Fibroblast of skin of left biceps (primary cell): ENCODE results near the gene MOAP1.
"Not testable (repeated sequence)": the region's sequence is repeated elsewhere in the genome, so short reads cannot be mapped to it uniquely, and the experiment has no call there.

ENCODE experiments used
- DNase-seq, 2 experiments: peaks; one replicate each; pipeline ENCODE4 v3.0.0-alpha.2; 2013; ENCODE audit warnings: low read depth in 2 of 2

Gene MOAP1, protein sequence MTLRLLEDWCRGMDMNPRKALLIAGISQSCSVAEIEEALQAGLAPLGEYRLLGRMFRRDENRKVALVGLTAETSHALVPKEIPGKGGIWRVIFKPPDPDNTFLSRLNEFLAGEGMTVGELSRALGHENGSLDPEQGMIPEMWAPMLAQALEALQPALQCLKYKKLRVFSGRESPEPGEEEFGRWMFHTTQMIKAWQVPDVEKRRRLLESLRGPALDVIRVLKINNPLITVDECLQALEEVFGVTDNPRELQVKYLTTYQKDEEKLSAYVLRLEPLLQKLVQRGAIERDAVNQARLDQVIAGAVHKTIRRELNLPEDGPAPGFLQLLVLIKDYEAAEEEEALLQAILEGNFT

DNA sequence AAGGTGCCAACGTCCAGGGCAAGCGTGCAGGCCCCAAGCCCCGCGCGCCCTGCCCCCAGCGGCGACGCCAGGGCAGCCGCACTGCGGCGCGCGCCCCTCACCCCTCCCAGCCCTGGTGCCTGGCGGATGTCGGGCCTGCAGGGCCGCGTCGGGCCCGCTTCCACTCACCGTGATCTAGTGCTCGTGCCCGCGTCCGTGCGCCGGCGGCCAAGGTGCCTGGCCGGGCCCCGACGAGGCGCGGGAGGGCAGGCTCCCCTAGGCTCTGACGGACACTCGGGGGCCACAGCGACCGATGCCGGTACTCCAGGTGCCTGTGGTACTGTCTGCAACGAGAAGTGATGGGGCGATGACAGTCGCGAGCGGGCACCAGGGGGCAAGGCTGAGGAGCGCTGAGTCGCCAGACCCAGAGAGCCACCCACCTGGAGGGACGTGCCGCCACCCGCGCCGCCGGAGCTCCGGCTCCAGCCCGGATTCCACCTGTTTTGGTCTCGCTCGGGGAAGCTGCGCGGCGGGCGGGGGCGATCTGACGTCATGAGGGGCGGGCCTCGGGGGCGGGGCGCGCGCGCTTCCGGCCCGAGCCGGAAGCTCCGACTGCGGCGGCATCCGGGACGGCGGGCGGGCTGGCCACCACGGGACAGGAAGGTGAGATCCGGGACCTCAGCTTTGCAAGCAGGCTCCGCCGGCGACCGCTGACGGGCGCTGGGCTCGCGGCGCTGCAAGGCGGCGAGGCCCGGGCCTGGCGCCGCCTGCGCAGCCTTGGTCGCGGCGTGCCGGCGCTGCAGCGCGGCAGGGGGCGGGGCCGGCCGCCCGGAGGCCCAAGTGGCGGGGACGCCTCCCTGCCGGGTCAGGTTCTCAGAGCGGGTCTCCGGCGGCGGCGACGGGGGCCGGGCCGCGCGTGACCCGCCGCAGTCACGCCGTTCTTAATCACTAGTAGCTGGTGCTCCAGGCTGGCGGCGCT, at the start of gene MOAP1, which contains the start of gene LYSET:
Gene MOAP1 (minus strand): TSS at position 507 of the 958 bp plus-strand sequence. CDS start 655 bp downstream, outside the sequence.
Gene LYSET (plus strand): TSS at position 927 of the 958 bp plus-strand sequence. CDS start 89 bp downstream, outside the sequence.
- peak in 1 of 2 experiments; percentile 46 for DNase-seq

DNA sequence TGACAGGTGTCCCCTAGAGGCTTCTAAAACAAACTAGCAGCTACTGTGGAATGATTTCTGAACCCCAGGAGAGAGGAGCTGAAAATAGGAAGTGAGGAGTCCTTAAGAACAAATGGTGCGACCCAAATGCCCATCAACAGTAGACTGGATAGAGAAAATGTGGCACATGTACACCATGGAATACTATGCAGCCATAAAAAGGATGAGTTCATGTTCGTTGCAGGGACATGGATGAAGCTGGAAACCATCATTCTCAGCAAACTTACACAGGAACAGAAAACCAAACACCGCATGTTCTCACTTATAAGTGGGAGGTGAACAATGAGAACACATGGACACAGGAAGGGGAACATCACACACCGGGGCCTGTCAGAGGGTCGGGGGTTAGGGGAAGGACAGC, 48.4 kb upstream of the MOAP1 start:
- DNase-seq, result not testable (repeated sequence)

DNA sequence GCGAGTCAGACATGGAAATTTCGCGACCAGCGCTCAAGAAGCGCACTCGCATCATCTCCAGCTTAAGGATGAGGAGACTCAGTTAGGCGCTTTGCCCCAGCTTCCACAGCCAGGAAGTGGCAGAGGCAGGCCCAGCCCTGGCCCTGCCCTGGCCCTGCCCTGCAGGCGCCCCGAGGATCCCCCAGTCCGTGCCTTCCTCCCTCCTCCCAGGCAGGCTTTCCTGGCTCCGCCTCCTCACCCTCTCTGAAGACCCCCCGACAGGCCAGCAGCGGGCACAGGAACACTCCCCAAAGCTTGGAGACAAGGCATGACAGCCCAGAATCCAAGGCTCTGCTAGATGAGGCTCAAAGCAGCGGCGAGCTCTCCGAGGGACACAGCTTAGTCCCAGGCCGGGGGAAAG, 47.5 kb upstream of the MOAP1 start:
- DNase-seq, result no peak

DNA sequence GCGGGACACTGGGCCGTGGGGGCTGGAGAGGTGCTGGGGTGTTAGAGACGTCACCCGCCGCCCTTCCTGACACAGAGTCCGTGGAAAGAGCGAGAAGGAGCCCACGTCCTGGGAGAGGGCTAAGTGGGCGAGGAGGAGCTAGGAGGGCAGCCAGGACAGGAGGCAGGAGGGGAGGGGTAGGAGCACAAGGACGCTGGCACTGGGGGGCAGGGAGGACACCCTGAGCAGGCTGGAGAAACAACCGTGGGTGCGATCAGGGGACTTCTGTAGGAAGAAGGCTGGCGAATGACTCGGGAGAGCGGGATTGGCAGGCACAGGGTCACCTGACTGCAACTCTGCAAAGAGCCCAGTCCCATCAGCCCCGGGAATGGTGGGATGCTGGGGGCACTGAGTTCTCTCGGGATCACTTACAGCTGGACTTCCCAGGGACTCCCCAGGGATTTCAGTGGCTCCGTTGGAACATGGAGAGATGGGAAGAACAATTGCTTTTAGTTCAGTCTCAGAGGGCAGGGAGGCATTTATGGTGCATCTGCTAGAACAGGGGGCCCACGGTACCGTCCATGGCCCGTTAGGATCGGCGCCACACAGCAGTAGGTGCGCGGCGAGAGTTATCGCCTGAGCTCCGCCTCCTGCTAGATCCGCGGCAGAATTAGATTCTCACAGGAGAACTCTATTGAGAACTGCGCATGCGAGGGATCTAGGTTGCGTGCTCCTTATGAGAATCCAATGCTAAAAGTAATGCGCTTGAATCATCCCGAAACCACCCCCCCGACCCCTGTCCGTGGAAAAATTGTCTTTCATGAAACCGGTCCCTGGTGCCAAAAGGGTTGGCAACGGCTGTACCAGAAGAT, 46.7 kb upstream of the MOAP1 start:
- no peak for DNase-seq

DNA sequence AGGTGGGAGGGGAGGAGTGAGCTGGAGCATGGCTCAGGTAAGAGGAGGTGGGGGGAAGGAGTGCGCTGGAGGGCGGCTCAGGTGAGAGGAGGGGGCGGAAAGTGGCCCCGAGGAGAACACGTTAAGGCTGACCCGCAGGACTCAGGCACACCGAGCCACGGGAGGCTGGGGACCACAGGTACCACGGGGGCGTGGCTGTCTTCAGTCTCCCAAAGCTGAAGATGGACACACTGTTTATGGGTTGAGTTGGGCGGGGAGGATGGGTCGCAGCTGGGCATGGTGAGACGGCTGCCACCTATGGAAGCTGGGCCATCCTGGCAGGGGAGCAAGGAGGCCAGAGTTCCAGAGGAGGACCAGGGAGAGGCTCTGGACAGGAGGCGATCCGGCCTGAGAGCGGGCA, 45.8 kb upstream of the MOAP1 start:
- DNase-seq, result no peak

DNA sequence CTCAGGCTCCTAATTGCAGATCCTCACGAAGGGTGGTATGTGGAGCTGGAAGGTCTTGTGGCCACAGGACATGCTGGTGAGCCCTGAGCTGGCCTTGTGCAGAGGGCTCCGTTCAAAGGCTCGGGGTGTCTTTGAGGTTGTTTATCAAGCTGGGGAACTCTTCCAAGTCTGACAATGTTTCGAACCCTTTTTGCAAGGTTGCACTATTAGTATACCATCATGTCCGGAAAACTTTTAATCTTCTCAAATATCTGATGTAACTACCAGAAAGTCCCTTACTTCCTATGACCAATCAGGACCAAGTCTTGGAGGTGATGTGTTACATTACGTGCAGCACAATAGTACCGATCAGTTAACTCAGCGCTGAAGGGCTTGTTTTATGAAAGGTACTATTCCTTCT, 43.9 kb upstream of the MOAP1 start:
- no peak for DNase-seq

DNA sequence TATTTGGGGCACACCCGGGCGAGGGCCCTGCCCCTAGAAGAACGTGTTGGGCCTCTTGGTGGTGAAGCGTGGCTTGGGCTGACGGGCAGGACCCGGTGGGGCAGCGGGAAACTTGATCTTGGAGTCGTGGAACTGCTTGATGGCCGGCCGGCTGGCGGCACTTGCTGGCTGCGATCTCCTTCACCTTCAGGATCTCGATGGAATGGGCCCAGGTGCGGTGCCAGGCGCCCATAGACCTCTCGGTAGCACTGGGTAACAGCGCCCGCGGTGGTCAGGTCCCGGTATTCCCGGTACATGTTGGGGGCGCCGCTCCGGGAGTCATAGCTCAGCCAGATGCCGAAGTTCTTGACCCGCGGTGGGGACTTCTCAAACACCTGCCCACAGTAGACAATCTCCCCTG, 38.9 kb upstream of the MOAP1 start:
- no peak for DNase-seq

DNA sequence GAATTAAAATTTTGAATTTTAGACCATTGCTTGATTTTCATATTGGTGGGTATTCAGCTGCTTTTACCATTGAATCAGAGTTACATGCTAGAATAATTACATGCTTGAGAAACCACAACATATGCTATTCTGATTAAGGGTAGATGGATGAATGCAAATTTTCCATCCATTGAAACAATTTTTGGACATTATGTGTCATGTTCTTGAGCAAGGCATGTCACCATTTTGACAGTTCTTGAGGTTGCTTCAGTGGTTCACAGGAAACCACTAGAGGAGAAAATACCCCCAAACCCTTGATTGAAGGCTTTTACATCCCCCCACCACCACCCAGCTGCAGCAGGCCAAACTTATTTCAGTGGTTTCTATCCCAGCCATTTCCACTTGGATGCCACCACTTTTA, 35.8 kb upstream of the MOAP1 start:
- no peak for DNase-seq

DNA sequence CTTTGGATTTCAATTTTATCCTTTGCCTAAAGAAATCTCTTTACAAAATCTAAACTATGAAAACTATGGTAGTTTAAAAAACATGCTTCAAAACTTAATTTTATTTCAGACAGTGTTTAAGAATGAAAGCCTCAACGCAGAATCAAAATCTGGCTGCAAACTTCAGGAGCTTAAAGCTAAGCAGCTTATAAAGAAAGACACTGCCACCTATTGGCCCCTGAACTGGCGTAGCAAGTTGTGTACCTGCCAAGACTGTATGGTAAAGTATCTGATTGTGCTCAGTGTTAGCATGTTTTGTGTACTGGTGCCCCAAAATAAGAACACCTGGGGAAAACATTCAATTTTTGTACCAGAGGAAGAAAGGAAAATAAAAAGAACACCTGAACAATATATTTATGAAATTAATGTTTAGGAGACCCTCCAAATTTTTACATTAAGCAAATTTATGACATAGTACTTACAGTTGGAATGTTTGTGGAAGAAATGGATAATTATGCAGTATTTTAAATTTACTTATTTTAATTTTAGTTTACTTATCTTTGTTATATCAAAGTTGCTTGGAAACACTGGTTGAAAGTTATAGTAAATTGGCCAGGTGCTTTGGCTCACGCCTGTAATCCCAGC, 34.5 kb upstream of the MOAP1 start:
- DNase-seq, result no peak

DNA sequence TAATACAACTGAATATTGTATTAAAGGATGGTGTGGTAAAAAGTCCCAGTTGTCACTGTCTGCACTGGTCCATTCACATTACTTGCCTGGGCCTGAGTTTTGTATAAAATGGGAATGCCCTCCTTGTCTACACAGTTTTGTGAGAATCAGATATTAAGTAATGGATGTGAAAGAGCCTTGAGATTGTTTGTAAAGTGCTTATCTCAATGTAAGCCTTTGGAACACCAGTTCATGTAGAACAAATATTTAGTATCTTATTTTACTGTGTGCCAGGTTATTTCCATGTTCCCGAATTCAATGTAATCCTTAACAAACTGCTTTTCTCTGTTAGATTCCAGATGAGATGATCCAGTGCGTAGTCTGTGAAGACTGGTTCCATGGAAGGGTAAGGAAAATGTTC, 29.9 kb upstream of the MOAP1 start:
- no peak for DNase-seq

DNA sequence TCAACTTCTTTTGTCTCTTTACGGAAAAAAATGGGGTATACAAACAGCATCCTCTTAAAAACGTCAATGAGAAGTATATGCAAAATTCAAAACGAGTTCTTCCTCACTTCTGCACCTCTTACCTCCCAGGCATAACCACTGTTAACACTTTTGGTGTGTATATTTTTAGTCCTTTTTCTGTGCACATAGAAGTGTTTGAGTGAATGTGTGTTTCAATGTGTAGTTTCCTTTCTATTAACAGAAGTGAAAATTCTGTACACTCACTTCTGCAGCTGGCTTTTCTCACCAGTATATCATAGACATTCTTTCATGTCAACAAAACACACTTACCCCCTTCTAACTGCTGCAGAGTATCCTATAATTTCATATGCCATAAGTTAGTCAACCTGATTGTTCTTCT, 27.7 kb upstream of the MOAP1 start:
- no peak for DNase-seq

DNA sequence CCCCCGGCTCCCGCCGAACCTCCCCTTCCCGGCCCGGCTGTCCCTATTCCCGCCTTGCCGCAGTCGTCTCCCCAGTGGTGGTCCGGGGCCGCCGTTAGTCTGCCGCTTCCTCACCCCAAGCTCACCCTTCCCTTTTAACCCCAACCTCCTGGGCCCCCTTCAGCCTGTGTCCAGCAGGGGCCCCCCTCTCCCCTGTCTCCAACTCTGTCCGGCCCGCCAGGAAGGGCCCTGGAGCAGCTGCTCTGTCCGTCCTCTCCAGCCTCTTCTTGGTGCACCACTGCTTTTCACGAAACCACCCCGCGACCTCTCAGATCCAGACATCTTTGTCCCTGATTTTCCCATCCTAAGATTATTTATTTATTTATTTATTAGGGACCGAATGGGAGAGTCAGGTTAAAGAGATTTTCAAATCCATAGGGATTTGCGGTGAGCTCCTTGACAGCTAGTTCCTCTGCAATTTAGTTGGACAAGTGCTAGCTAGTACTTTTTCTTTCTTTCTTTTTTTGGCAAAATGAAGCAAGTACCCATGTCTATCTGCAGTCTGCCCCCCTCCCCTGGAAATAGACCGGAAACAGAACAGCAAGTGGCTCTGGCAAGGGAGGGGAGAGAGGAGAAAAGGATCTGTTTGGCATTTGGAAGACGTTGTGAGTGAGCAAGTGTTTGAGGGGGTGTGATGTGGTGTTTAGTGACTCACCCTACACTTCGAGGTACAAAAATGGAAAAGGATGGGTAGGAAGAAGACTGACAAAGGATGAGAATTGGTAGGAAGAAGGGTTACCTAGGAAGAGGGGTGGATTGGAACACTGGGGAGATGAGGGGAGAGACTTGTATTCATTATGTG, 23.0 kb upstream of the MOAP1 start:
- DNase-seq, result no peak

DNA sequence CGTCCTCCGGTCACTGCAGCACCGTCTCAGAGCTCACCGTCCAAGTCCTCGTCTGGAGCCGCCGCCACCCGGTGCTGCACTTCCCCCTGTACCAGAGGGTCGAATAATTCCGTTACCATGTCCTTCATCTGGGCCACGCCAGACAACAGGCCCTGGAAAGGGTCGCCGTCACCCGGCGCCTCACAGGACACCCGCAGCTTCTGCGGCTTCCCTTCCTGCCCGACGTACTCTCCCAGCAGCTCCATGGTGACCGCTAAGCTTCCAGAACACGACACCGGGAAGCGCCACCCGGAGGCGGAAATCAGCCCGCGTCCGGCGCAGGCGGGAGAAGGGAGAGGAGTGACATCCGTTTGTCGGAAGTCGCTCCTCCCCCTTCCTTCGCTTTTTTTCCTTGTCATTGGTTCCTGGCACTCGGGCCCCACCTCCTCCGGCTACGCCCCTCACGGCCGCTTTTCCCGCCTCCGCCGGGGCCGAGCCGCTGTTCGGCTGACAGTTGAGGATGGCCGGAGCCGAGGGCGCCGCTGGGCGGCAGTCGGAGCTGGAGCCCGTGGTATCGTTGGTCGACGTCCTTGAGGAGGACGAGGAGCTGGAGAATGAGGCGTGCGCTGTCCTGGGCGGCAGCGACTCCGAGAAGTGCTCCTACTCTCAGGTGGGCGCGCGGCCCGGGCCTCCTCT, 22.2 kb upstream of the MOAP1 start, which contains the start of the genes GON7 and UBR7:
Gene GON7 (minus strand): TSS at position 273 of the 675 bp plus-strand sequence. CDS start 28 bp downstream, at position 245.
Gene UBR7 (plus strand): TSS at position 464 of the 675 bp plus-strand sequence. CDS start 36 bp downstream, at position 500.
- peak; percentile 80 to 87 for DNase-seq

DNA sequence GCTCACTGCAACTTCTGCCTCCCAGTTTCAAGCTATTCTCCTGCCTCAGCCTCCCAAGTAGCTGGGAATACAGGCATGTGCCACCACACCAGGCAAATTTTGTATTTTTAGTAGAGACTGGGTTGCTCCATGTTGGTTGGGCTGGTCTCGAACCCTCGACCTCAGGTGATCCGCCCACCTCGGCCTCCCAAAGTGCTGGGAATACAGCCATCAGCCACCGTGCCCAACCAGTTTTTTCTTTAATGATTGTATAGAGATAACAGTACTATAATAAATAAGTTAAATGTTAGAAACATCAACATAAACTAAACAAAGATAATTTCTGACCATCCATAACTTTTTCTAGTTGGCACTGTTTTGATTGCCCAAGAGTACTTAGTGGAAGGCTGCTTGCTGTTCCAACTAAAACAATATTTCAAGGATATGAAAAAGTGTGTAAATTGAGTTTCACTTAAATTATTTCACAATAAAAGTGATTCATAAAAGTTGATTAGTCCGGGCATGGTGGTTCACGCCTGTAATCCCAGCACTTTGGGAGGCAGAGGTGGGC, 16.5 kb upstream of the MOAP1 start:
- DNase-seq, result no peak

DNA sequence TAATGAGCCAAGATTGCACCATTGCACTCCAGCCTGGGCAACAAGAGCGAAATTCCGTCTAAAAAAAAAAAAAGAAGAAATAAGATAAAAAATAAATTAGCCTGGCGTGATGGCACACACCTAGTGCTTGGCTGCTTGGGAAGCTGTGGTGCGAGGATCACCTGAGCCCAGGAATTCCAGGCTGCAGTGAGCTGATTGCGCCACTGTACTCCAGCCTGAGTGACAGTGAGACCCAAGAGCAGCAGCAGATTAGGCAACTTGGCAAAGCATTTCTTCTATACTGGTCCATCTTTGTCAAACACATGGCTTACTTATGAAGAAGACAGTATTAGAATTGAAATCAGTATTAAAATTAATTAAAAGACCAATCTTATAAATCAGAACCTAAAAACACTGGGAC, 15.9 kb upstream of the MOAP1 start:
- no peak for DNase-seq

DNA sequence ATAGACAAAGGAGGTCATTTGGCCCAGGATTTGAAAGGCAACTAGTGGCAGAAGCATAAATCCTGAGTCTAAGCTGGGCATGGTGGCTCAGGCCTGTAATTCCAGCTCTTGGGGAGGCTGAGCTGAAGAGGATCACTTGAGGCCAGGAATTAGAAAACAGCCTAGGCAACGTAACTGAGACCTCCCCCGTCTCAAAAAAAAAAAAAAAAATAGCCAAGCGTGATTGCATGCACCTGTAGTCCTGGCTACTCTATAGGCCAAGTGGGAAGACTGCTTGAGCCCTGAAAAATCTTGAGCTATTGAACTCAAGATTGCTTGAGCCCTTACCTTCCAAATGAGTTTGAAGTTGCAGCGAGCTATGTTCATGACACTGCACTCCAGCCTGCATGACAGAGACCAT, 14.3 kb upstream of the MOAP1 start:
- DNase-seq, result no peak

DNA sequence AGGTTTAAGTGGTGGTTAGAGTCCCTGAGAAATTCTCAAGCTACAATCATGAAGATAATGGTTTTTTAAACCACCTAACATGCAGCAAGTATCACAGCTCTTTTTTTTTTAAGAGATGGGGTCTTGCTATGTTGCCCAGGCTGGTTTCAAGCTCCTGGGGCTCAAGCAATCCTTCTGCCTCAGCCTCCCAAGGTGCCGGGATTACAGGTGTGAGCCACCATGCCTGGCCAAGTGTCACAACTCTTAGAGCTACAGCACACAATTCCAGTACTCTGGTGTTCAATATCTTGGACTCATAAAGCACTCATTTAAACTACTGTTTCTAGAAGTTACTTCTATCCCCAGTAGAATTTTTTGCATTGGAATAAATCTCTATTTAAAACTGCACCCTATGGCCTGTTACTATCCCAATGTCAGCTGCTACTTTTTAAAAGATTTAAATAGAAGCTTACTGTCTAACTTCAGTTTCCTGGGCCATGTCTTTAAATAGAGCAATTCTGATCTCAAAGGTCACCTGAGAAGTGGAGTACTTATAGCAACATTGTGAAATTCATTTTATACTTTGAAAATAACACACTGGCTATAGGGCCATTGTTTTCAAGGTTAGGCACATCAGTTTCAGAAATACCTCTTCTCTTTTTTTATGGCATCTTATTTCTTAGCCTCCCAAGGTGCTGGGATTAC, 10.8 kb upstream of the MOAP1 start:
- DNase-seq, result no peak

DNA sequence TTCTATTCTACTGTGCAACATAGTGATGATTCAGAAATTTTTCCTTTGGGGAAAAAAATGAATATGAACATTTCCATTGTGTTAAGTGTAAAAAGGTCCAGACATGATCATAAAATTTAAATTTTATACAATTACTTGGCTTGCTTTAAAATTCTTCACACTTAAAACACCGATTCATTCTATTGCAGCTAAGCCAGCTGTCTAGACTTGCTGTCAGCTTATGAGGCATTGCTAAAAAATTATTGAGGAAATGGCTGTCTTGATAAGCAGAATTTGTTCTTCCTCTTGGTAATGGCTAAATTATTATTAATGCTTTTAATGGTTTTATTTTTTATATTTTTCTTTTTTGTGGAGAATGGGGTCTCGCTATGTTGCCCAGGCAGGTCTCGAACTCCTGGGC, 2.3 kb upstream of the MOAP1 start:
- no peak for DNase-seq

DNA sequence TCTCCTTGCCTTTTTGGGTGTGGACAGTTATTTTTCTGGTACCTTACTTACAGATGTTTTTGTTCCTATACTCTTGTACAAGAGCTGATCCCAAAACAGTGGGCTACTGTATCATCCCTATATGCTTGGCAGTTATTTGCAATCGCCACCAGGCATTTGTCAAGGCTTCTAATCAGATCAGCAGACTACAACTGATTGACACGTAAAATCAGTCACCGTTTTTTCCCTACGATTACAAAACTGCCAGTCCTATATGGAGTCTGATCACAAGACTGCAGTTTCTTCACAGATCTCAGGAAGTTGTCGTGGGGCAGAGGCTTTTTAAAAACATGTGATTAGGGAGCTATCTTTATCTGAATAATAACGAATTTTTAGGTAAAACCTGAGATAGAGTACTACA, 1.8 kb upstream of the MOAP1 start:
- no peak for DNase-seq
